ENCODE results near the gene IRF2BP1. TPM values are rescaled to one million over a fixed set of nuclear protein-coding genes. Genes with fewer than 3 reads are reported as not detected.

IRF2BP1 gene, protein sequence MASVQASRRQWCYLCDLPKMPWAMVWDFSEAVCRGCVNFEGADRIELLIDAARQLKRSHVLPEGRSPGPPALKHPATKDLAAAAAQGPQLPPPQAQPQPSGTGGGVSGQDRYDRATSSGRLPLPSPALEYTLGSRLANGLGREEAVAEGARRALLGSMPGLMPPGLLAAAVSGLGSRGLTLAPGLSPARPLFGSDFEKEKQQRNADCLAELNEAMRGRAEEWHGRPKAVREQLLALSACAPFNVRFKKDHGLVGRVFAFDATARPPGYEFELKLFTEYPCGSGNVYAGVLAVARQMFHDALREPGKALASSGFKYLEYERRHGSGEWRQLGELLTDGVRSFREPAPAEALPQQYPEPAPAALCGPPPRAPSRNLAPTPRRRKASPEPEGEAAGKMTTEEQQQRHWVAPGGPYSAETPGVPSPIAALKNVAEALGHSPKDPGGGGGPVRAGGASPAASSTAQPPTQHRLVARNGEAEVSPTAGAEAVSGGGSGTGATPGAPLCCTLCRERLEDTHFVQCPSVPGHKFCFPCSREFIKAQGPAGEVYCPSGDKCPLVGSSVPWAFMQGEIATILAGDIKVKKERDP
- total RNA-seq (2014; rRNA removed; shearing (Covaris generic)), result 42.9 and 50.1 TPM in 2 replicates

GRCh38 chr19:45885556-45886426 lies at the start of gene IRF2BP1:
IRF2BP1 (minus strand) TSS chr19:45886141; CDS start chr19:45885774, 367 bp downstream.
- Histone ChIP-seq H3K36me3 (peaks cover 35% of the 10 kb centered on the region), H3K4me1 (replicated peaks) (peaks cover 25% of the 10 kb centered on the region), H3K27me3 (replicated peaks) (no peaks in the 10 kb centered on the region), H3K27ac (peak within 1 kb of the TSS; percentile 80), H3K4me3 (peak within 1 kb of the TSS; percentile 86), H3K9me3 (replicated peaks) (no peaks in the 10 kb centered on the region; the same call in 1 of the 2 replicates)
- DNase-seq (ENCODE audit: low read depth in 1 of 2, low spot score in 2 of 2), result peak; percentile 91 to 92

- Histone ChIP-seq H3K27ac (no peak overlapping the region), H3K36me3 (no peaks in the 10 kb centered on the region), H3K27me3 (replicated peaks) (peaks cover 20% of the 10 kb centered on the region), H3K4me1 (replicated peaks) (no peaks in the 10 kb centered on the region), H3K9me3 (replicated peaks) (no peaks in the 10 kb centered on the region), H3K4me3 (no peak overlapping the region)
- no peak for DNase-seq (ENCODE audit: low read depth in 1 of 2, low spot score in 2 of 2)
Observed at GRCh38 chr19:45935267-45935666, 49.3 kb upstream of the IRF2BP1 start.

- no peaks in the 10 kb centered on the region for H3K36me3 ChIP-seq
- peaks cover 20% of the 10 kb centered on the region for H3K27me3 ChIP-seq (replicated peaks)
- H3K4me3 ChIP-seq, result no peak overlapping the region
- no peak overlapping the region for H3K27ac ChIP-seq
- no peaks in the 10 kb centered on the region for H3K4me1 ChIP-seq (replicated peaks)
- no peaks in the 10 kb centered on the region for H3K9me3 ChIP-seq (replicated peaks)
- DNase-seq (ENCODE audit: low read depth in 1 of 2, low spot score in 2 of 2), result no peak
Observed at GRCh38 chr19:45934551-45935230, 48.8 kb upstream of the IRF2BP1 start.

- Histone ChIP-seq H3K4me1 (replicated peaks) (no peaks in the 10 kb centered on the region), H3K36me3 (no peaks in the 10 kb centered on the region), H3K27ac (no peak overlapping the region), H3K27me3 (replicated peaks) (peaks cover 20% of the 10 kb centered on the region), H3K4me3 (no peak overlapping the region), H3K9me3 (replicated peaks) (no peaks in the 10 kb centered on the region)
- DNase-seq (ENCODE audit: low read depth in 1 of 2, low spot score in 2 of 2), result no peak
Observed at GRCh38 chr19:45933759-45934158, 47.8 kb upstream of the IRF2BP1 start.

- Histone ChIP-seq H3K36me3 (no peaks in the 10 kb centered on the region), H3K4me3 (no peak overlapping the region), H3K4me1 (replicated peaks) (peaks cover 10% of the 10 kb centered on the region), H3K9me3 (replicated peaks) (no peaks in the 10 kb centered on the region), H3K27ac (no peak overlapping the region), H3K27me3 (replicated peaks) (peaks cover 13% of the 10 kb centered on the region; the same call in 1 of the 2 replicates)
- DNase-seq (ENCODE audit: low read depth in 1 of 2, low spot score in 2 of 2), result no peak
Observed at GRCh38 chr19:45931055-45931454, 45.1 kb upstream of the IRF2BP1 start.

GRCh38 chr19:45929247-45929646 lies 43.3 kb upstream of the IRF2BP1 start:
- no peak for DNase-seq (ENCODE audit: low read depth in 1 of 2, low spot score in 2 of 2)
- Histone ChIP-seq H3K27me3 (replicated peaks) (0 out of 2 replicates have a peak, but pooled peaks cover 4% of the 10 kb centered on the region), H3K36me3 (no peaks in the 10 kb centered on the region), H3K9me3 (replicated peaks) (no peaks in the 10 kb centered on the region), H3K4me3 (no peak overlapping the region), H3K27ac (no peak overlapping the region), H3K4me1 (replicated peaks) (peaks cover 10% of the 10 kb centered on the region)

- H3K4me3 ChIP-seq, result peak overlapping the region; percentile 31
- peaks cover 10% of the 10 kb centered on the region for H3K4me1 ChIP-seq (replicated peaks)
- no peaks in the 10 kb centered on the region for H3K27me3 ChIP-seq (replicated peaks)
- no peaks in the 10 kb centered on the region for H3K9me3 ChIP-seq (replicated peaks)
- H3K27ac ChIP-seq, result peak overlapping the region; percentile 40; the same call in 1 of the 2 replicates
- peak; percentile 80 to 94 for DNase-seq (ENCODE audit: low read depth in 1 of 2, low spot score in 2 of 2)
- no peaks in the 10 kb centered on the region for H3K36me3 ChIP-seq
Observed at GRCh38 chr19:45927565-45928261, 41.8 kb upstream of the IRF2BP1 start.

GRCh38 chr19:45924891-45925447 lies 39.0 kb upstream of the IRF2BP1 start:
- no peak for DNase-seq (ENCODE audit: low read depth in 1 of 2, low spot score in 2 of 2)
- no peaks in the 10 kb centered on the region for H3K36me3 ChIP-seq
- H3K4me3 ChIP-seq, result no peak overlapping the region
- H3K27me3 ChIP-seq (replicated peaks), result 0 out of 2 replicates have a peak, but pooled peaks cover 3% of the 10 kb centered on the region
- no peaks in the 10 kb centered on the region for H3K9me3 ChIP-seq (replicated peaks)
- H3K27ac ChIP-seq, result no peak overlapping the region
- peaks cover 10% of the 10 kb centered on the region for H3K4me1 ChIP-seq (replicated peaks)

DNA sequence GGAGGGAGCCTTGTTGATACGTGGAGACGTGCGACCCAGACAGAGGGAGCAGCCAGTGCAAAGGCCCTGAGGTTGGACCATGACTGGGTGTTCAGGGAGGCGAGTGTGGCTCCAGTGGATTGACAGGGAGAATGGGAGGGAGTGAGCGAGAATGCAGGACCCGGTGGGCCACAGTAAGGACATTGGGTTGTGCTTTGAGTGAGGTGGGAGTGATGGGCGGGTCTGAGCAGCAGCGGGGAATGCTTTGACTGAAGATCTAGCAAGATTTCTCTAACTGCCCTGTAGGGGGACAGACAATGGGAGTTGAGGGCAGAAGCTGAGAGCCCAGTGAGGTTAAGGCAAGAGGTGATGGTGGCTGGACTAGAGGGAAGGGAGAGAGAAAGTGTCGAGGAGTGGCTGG lies 36.3 kb upstream of the IRF2BP1 start:
- DNase-seq (ENCODE audit: low read depth in 1 of 2, low spot score in 2 of 2), result no peak
- Histone ChIP-seq H3K4me3 (no peak overlapping the region), H3K9me3 (replicated peaks) (no peaks in the 10 kb centered on the region), H3K27me3 (replicated peaks) (peaks cover 11% of the 10 kb centered on the region; the same call in 1 of the 2 replicates), H3K27ac (no peak overlapping the region), H3K4me1 (replicated peaks) (peaks cover under 1% of the 10 kb centered on the region), H3K36me3 (no peaks in the 10 kb centered on the region)

DNA sequence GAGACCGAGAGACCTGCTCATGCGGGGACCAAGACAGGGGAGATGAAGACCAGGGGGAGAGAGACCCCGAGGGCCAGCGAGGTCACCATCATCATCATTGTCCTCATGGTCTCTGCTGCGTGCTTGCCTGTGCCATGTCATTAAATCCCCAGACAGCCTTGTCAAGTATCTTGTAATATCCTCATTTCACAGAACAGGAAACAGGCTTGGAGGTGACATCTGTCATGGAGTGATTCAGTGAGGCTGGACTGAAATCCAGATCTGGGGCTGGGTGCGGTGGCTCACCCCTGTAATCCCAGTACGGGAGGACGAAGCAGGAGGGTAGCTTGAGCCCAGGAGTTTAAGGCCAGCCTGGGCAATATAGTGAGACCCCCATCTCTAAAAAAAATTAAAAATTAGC lies 34.5 kb upstream of the IRF2BP1 start:
- no peak for DNase-seq (ENCODE audit: low read depth in 1 of 2, low spot score in 2 of 2)
- Histone ChIP-seq H3K27ac (no peak overlapping the region), H3K4me1 (replicated peaks) (no peaks in the 10 kb centered on the region), H3K36me3 (no peaks in the 10 kb centered on the region), H3K9me3 (replicated peaks) (no peaks in the 10 kb centered on the region), H3K27me3 (replicated peaks) (peaks cover 11% of the 10 kb centered on the region; the same call in 1 of the 2 replicates), H3K4me3 (no peak overlapping the region)

GRCh38 chr19:45919678-45920077 lies 33.7 kb upstream of the IRF2BP1 start:
- H3K27me3 ChIP-seq (replicated peaks), result peaks cover 11% of the 10 kb centered on the region; the same call in 1 of the 2 replicates

GRCh38 chr19:45918721-45919120 lies 32.8 kb upstream of the IRF2BP1 start:
- Histone ChIP-seq H3K9me3 (replicated peaks) (no peaks in the 10 kb centered on the region), H3K27me3 (replicated peaks) (peaks cover 11% of the 10 kb centered on the region; the same call in 1 of the 2 replicates), H3K27ac (no peak overlapping the region), H3K4me3 (no peak overlapping the region), H3K36me3 (no peaks in the 10 kb centered on the region), H3K4me1 (replicated peaks) (no peaks in the 10 kb centered on the region)
- no peak for DNase-seq (ENCODE audit: low read depth in 1 of 2, low spot score in 2 of 2)

More at GRCh38 chr19:45919678-45920077, 33.7 kb upstream of the IRF2BP1 start:
- H3K27ac ChIP-seq, result no peak overlapping the region
- no peak overlapping the region for H3K4me3 ChIP-seq
- H3K4me1 ChIP-seq (replicated peaks), result no peaks in the 10 kb centered on the region
- DNase-seq (ENCODE audit: low read depth in 1 of 2, low spot score in 2 of 2), result no peak
- no peaks in the 10 kb centered on the region for H3K36me3 ChIP-seq
- no peaks in the 10 kb centered on the region for H3K9me3 ChIP-seq (replicated peaks)

Measured in SJSA1 (cell line).